Glutamatergic neuron (in vitro differentiated cells): ENCODE results near the gene CREG2. TPM values are rescaled to one million over a fixed set of nuclear protein-coding genes. Genes with fewer than 3 reads are reported as not detected.

Experiments
- DNase-seq: peaks from one replicate; pipeline ENCODE4 v3.0.0; 2022
- H3K27ac Mint-ChIP-seq: one replicate; pipeline ENCODE4 v1.8.0; 2020; ENCODE audit warnings: mild to moderate bottlenecking, mixed read lengths, inconsistent platforms; ENCODE audit not compliant: unreplicated experiment
- H3K27me3 Mint-ChIP-seq: one replicate; pipeline ENCODE4 v1.8.0; 2020; ENCODE audit warnings: mild to moderate bottlenecking, moderate library complexity, mixed read lengths, inconsistent platforms; ENCODE audit not compliant: unreplicated experiment
- H3K36me3 Mint-ChIP-seq: one replicate; pipeline ENCODE4 v1.8.0; 2020; ENCODE audit warnings: mild to moderate bottlenecking, mixed read lengths, inconsistent platforms; ENCODE audit not compliant: unreplicated experiment
- H3K4me1 Mint-ChIP-seq: one replicate; pipeline ENCODE4 v1.8.0; 2020; ENCODE audit warnings: mild to moderate bottlenecking, low read depth, mixed read lengths, inconsistent platforms; ENCODE audit not compliant: unreplicated experiment
- H3K4me3 Mint-ChIP-seq: one replicate; pipeline ENCODE4 v1.8.0; 2020; ENCODE audit warnings: mild to moderate bottlenecking, mixed read lengths, inconsistent platforms; ENCODE audit not compliant: unreplicated experiment
- H3K9me3 Mint-ChIP-seq: one replicate; pipeline ENCODE4 v1.8.0; 2020; ENCODE audit warnings: mild to moderate bottlenecking, moderate library complexity, mixed read lengths, inconsistent platforms; ENCODE audit not compliant: unreplicated experiment
- CTCF ChIP-seq: fragments of 200-600 bp; sonication (generic); IDR thresholded peaks from one replicate; pipeline ENCODE4 v1.5.0; 2021; ENCODE audit not compliant: partially characterized antibody, unreplicated experiment
- total RNA-seq: library from RNA; stranded (reverse); fragmentation: NEBNext Ultra II Directional; extraction: Animal tissue kit (Norgen Biotek cat#: 25700); gene quantifications from one replicate; pipeline ENCODE4 v1.2.1, GENCODE V29; 2021; ENCODE audit not compliant: unreplicated experiment

CREG2 gene
- total RNA-seq, 1 donor from 2014 or later, result 1.3 TPM

- H3K4me1 Mint-ChIP-seq, result no peaks in the 10 kb centered on the region
- TF ChIP-seq CTCF, result no peak
- H3K36me3 Mint-ChIP-seq, result no peaks in the 10 kb centered on the region
- H3K27ac Mint-ChIP-seq, result no peak overlapping the region
- no peaks in the 10 kb centered on the region for H3K9me3 Mint-ChIP-seq
- H3K4me3 Mint-ChIP-seq, result no peak overlapping the region
- DNase-seq, result no peak
- peaks cover 4% of the 10 kb centered on the region for H3K27me3 Mint-ChIP-seq
Observed at GRCh38 chr2:101379091-101379490, 8.2 kb downstream of the CREG2 start.

GRCh38 chr2:101375653-101376052 is 11.7 kb downstream of the CREG2 start:
- TF ChIP-seq CTCF, result no peak
- Mint-ChIP-seq H3K4me1 (no peaks in the 10 kb centered on the region), H3K27me3 (no peaks in the 10 kb centered on the region), H3K4me3 (no peak overlapping the region), H3K36me3 (peaks cover 5% of the 10 kb centered on the region), H3K9me3 (peaks cover 4% of the 10 kb centered on the region), H3K27ac (no peak overlapping the region)
- no peak for DNase-seq

GRCh38 chr2:101374821-101375561 is 12.3 kb downstream of the CREG2 start:
- H3K27ac Mint-ChIP-seq, result no peak overlapping the region
- H3K9me3 Mint-ChIP-seq, result peaks cover 4% of the 10 kb centered on the region
- no peak overlapping the region for H3K4me3 Mint-ChIP-seq
- no peak for TF ChIP-seq CTCF
- DNase-seq, result no peak
- peaks cover 5% of the 10 kb centered on the region for H3K36me3 Mint-ChIP-seq
- H3K27me3 Mint-ChIP-seq, result no peaks in the 10 kb centered on the region
- no peaks in the 10 kb centered on the region for H3K4me1 Mint-ChIP-seq

GRCh38 chr2:101372792-101373191 is 14.5 kb downstream of the CREG2 start:
- Mint-ChIP-seq H3K4me3 (no peak overlapping the region), H3K9me3 (peaks cover 4% of the 10 kb centered on the region), H3K27me3 (no peaks in the 10 kb centered on the region), H3K4me1 (no peaks in the 10 kb centered on the region), H3K36me3 (peaks cover 5% of the 10 kb centered on the region), H3K27ac (no peak overlapping the region)
- TF ChIP-seq CTCF, result no peak
- no peak for DNase-seq

- Mint-ChIP-seq H3K27me3 (peaks cover 2% of the 10 kb centered on the region), H3K4me3 (no peak overlapping the region), H3K4me1 (no peaks in the 10 kb centered on the region), H3K27ac (no peak overlapping the region), H3K36me3 (peaks cover 5% of the 10 kb centered on the region), H3K9me3 (peaks cover 4% of the 10 kb centered on the region)
- TF ChIP-seq CTCF, result no peak
- no peak for DNase-seq
Observed at GRCh38 chr2:101371636-101372035, 15.7 kb downstream of the CREG2 start.
